ENCODE measurements around the gene SELENOV. TPM values are rescaled to one million over a fixed set of nuclear protein-coding genes. Genes with fewer than 3 reads are reported as not detected.

Gene SELENOV
- total RNA-seq, 1 donor from 2014 or later, result not detected

GRCh38 chr19:39543477-39543857 lies 28.5 kb downstream of the SELENOV start:
- Histone ChIP-seq H3K79me2 (ENCODE audit: insufficient read depth, low read length) (peaks cover 12% of the 10 kb centered on the region), H3K27ac (ENCODE audit: low read depth, low read length) (no peak overlapping the region), H3K36me3 (ENCODE audit: insufficient read depth, low read length) (no peaks in the 10 kb centered on the region), H3K9me3 (ENCODE audit: insufficient read depth, low read depth, low read length) (no peaks in the 10 kb centered on the region), H3K4me2 (ENCODE audit: low read length) (no peak overlapping the region), H3K9ac (ENCODE audit: low read length) (no peak overlapping the region), H2AFZ (ENCODE audit: low read depth, low read length) (no peak overlapping the region), H3K4me3 (ENCODE audit: insufficient read depth, low read depth, low read length) (no peak overlapping the region), H4K20me1 (ENCODE audit: insufficient read depth, low read length) (peaks cover 7% of the 10 kb centered on the region), H3K4me1 (ENCODE audit: insufficient read depth, low read length) (peaks cover 10% of the 10 kb centered on the region), H3K27me3 (ENCODE audit: insufficient read depth, low read length) (peaks cover 3% of the 10 kb centered on the region)
- Mint-ChIP-seq H3K27me3 (ENCODE audit: low read depth, unreplicated experiment) (peaks cover 21% of the 10 kb centered on the region), H3K9me3 (ENCODE audit: unreplicated experiment) (no peaks in the 10 kb centered on the region), H3K36me3 (ENCODE audit: low read depth, unreplicated experiment) (no peaks in the 10 kb centered on the region), H3K4me3 (ENCODE audit: unreplicated experiment) (no peak overlapping the region), H3K4me1 (ENCODE audit: low read depth, unreplicated experiment) (peaks cover 2% of the 10 kb centered on the region), H3K27ac (ENCODE audit: unreplicated experiment) (no peak overlapping the region)
- FAIRE-seq (no peak), DNase-seq (ENCODE audit: low read depth) (no peak)
- no peak for TF ChIP-seq EZH2 (IDR thresholded peaks at IDR 0.05; ENCODE audit: insufficient read depth, low read length)
- no peak for TF ChIP-seq CTCF (IDR thresholded peaks at IDR 0.05; ENCODE audit: insufficient read depth, low read depth, low read length)

GRCh38 chr19:39544226-39544903 lies 29.4 kb downstream of the SELENOV start:
- Histone ChIP-seq H3K4me3 (ENCODE audit: insufficient read depth, low read depth, low read length) (no peak overlapping the region), H2AFZ (ENCODE audit: low read depth, low read length) (no peak overlapping the region), H3K9ac (ENCODE audit: low read length) (no peak overlapping the region), H3K9me3 (ENCODE audit: insufficient read depth, low read depth, low read length) (no peaks in the 10 kb centered on the region), H4K20me1 (ENCODE audit: insufficient read depth, low read length) (no peaks in the 10 kb centered on the region), H3K4me2 (ENCODE audit: low read length) (no peak overlapping the region), H3K36me3 (ENCODE audit: insufficient read depth, low read length) (no peaks in the 10 kb centered on the region), H3K79me2 (ENCODE audit: insufficient read depth, low read length) (peaks cover 3% of the 10 kb centered on the region), H3K27me3 (ENCODE audit: insufficient read depth, low read length) (peaks cover 3% of the 10 kb centered on the region), H3K4me1 (ENCODE audit: insufficient read depth, low read length) (peaks cover under 1% of the 10 kb centered on the region), H3K27ac (ENCODE audit: low read depth, low read length) (no peak overlapping the region)
- Mint-ChIP-seq H3K4me3 (ENCODE audit: unreplicated experiment) (no peak overlapping the region), H3K4me1 (ENCODE audit: low read depth, unreplicated experiment) (peaks cover 2% of the 10 kb centered on the region), H3K9me3 (ENCODE audit: unreplicated experiment) (no peaks in the 10 kb centered on the region), H3K27me3 (ENCODE audit: low read depth, unreplicated experiment) (peaks cover 25% of the 10 kb centered on the region), H3K36me3 (ENCODE audit: low read depth, unreplicated experiment) (no peaks in the 10 kb centered on the region), H3K27ac (ENCODE audit: unreplicated experiment) (no peak overlapping the region)
- no peak for FAIRE-seq
- DNase-seq (ENCODE audit: low read depth), result no peak
- TF ChIP-seq EZH2 (IDR thresholded peaks at IDR 0.05; ENCODE audit: insufficient read depth, low read length) (no peak), CTCF (IDR thresholded peaks at IDR 0.05; ENCODE audit: insufficient read depth, low read depth, low read length) (no peak)

GRCh38 chr19:39544911-39545310 lies 30.0 kb downstream of the SELENOV start:
- no peaks in the 10 kb centered on the region for H3K36me3 Mint-ChIP-seq (ENCODE audit: low read depth, unreplicated experiment)
- peaks cover 3% of the 10 kb centered on the region for H3K27me3 ChIP-seq (ENCODE audit: insufficient read depth, low read length)
- H3K4me2 ChIP-seq (ENCODE audit: low read length), result no peak overlapping the region
- H3K9ac ChIP-seq (ENCODE audit: low read length), result no peak overlapping the region
- H3K4me1 ChIP-seq (ENCODE audit: insufficient read depth, low read length), result no peaks in the 10 kb centered on the region
- no peak overlapping the region for H3K27ac Mint-ChIP-seq (ENCODE audit: unreplicated experiment)
- H3K9me3 ChIP-seq (ENCODE audit: insufficient read depth, low read depth, low read length), result no peaks in the 10 kb centered on the region
- no peak overlapping the region for H3K4me3 Mint-ChIP-seq (ENCODE audit: unreplicated experiment)
- H3K4me3 ChIP-seq (ENCODE audit: insufficient read depth, low read depth, low read length), result no peak overlapping the region
- H3K9me3 Mint-ChIP-seq (ENCODE audit: unreplicated experiment), result no peaks in the 10 kb centered on the region
- FAIRE-seq, result no peak
- DNase-seq (ENCODE audit: low read depth), result no peak
- TF ChIP-seq CTCF (IDR thresholded peaks at IDR 0.05; ENCODE audit: insufficient read depth, low read depth, low read length) (no peak), EZH2 (IDR thresholded peaks at IDR 0.05; ENCODE audit: insufficient read depth, low read length) (no peak)
- H3K27me3 Mint-ChIP-seq (ENCODE audit: low read depth, unreplicated experiment), result peaks cover 27% of the 10 kb centered on the region
- H2AFZ ChIP-seq (ENCODE audit: low read depth, low read length), result no peak overlapping the region
- no peaks in the 10 kb centered on the region for H3K36me3 ChIP-seq (ENCODE audit: insufficient read depth, low read length)
- no peaks in the 10 kb centered on the region for H4K20me1 ChIP-seq (ENCODE audit: insufficient read depth, low read length)
- H3K27ac ChIP-seq (ENCODE audit: low read depth, low read length), result no peak overlapping the region
- no peaks in the 10 kb centered on the region for H3K79me2 ChIP-seq (ENCODE audit: insufficient read depth, low read length)
- H3K4me1 Mint-ChIP-seq (ENCODE audit: low read depth, unreplicated experiment), result peaks cover 2% of the 10 kb centered on the region

Measured in astrocyte (in vitro differentiated cells and primary cell).